Body of pancreas (tissue), 4 donors: ENCODE data around the gene NME8. TPM values are rescaled to one million over a fixed set of nuclear protein-coding genes. Genes with fewer than 3 reads are reported as not detected.
A peak's percentile ranks its signal among the peaks of the same experiment; 100 is the strongest.

ENCODE experiments used
- ATAC-seq: fragments of 150-250 bp; one replicate; pipeline ENCODE4 v1.9.1; 2016
- DNase-seq, 4 donors: peaks; one replicate each; pipeline ENCODE4 v3.0.0-alpha.2; 2019
- H3K27ac ChIP-seq, 4 donors: fragments of 200-600 bp; sonication (generic); 1 replicate in 3 of 4; 2 replicates in 1 of 4; pipeline versions ENCODE4 v1.5.1 to v1.6.1; 2016 to 2019; ENCODE audit warnings: mild to moderate bottlenecking in 1 of 4, mixed read lengths in 1 of 4, moderate library complexity in 1 of 4
- H3K27me3 ChIP-seq, 2 donors: fragments of 200-600 bp; sonication (generic); one replicate each; pipeline ENCODE4 v1.6.0; 2016; ENCODE audit warnings: mild to moderate bottlenecking in 1 of 2
- H3K36me3 ChIP-seq, 2 donors: fragments of 200-600 bp; sonication (generic); replicated peaks in 1 of 2; 2 replicates each; pipeline ENCODE4 v1.5.1; 2016; ENCODE audit warnings: low read depth in 2 of 2; ENCODE audit not compliant: insufficient read depth in 1 of 2
- H3K4me1 ChIP-seq: fragments of 200-600 bp; sonication (generic); one replicate; pipeline ENCODE4 v1.6.0; 2016
- H3K4me3 ChIP-seq, 2 donors: fragments of 200-600 bp; sonication (generic); 1 replicate in 1 of 2; 2 replicates in 1 of 2; pipeline ENCODE4 v1.5.1; 2016 to 2019
- H3K9me3 ChIP-seq, 3 donors: fragments of 200-600 bp; sonication (generic); 1 replicate in 2 of 3; 2 replicates in 1 of 3; pipeline ENCODE4 v1.5.1; 2016
- POLR2A ChIP-seq, 3 donors: fragments of 450-650 bp; IDR thresholded peaks; one replicate each; pipeline ENCODE4 v1.6.1; 2016; ENCODE audit warnings: antibody characterized with exemption in 3 of 3, mild to moderate bottlenecking in 2 of 3
- WGBS, 2 donors: methylation state at CpG; one replicate each; pipeline ENCODE4 v1.1.5; 2017; 5-methylcytosine and 5-hydroxymethylcytosine counted together
- intact Hi-C: fragments of 100-400 bp; cut with DNase I; formaldehyde crosslinking; loops from one replicate; pipeline ENCODE4 v1.15.1; 2023
- total RNA-seq, 2 donors: library from RNA; depleted of rRNA; stranded (reverse); fragments of >200 nt; gene quantifications; one replicate each; pipeline ENCODE4 v1.1.0, GENCODE V29; 2016
- TF ChIP-seq, protein P1 (sequence below), 7 experiments: fragments of 450-650 bp in 4 of 7; fragments of 200-600 bp in 3 of 7; sonication (generic) in 3 of 7; IDR thresholded peaks; one replicate each; pipeline ENCODE4 v1.5.1; 2016 to 2019; ENCODE audit warnings: antibody characterized with exemption in 7 of 7

NME8 gene
- total RNA-seq, 2 donors from 2014 or later: not detected

DNA sequence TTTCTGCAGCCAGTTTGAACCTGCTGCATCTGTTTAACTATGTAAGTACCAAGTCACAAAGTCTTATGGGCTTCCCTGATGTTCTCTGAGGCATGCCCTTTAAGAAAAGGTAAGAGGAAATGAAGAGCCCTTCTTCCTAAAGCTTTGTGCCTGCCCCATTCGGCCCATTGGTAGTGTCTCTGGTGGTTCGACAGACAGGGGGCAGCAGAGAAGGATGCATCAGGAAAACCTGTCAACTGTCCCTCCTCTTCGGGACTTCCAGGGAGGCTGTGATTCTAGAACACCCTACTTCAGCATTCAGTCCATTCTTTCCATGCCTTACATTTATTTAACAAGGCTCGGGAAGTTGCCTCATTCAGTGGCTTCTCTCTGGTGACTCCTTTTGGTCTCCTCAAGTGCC, 70.1 kb downstream of the NME8 start:
- Histone ChIP-seq H3K27ac (no peak overlapping the region), H3K36me3 (no peaks in the 10 kb centered on the region), H3K27me3 (peaks cover 0 to 3% of the 10 kb centered on the region in 2 donors), H3K4me1 (peaks cover 46% of the 10 kb centered on the region), H3K4me3 (no peak overlapping the region), H3K9me3 (no peaks in the 10 kb centered on the region)
- TF ChIP-seq POLR2A (IDR thresholded peaks at IDR 0.05): no peak
- TF ChIP-seq, protein P1, sequence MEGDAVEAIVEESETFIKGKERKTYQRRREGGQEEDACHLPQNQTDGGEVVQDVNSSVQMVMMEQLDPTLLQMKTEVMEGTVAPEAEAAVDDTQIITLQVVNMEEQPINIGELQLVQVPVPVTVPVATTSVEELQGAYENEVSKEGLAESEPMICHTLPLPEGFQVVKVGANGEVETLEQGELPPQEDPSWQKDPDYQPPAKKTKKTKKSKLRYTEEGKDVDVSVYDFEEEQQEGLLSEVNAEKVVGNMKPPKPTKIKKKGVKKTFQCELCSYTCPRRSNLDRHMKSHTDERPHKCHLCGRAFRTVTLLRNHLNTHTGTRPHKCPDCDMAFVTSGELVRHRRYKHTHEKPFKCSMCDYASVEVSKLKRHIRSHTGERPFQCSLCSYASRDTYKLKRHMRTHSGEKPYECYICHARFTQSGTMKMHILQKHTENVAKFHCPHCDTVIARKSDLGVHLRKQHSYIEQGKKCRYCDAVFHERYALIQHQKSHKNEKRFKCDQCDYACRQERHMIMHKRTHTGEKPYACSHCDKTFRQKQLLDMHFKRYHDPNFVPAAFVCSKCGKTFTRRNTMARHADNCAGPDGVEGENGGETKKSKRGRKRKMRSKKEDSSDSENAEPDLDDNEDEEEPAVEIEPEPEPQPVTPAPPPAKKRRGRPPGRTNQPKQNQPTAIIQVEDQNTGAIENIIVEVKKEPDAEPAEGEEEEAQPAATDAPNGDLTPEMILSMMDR (IDR thresholded peaks at IDR 0.05): no peak
- intact Hi-C loops: no loop called here
- DNase-seq (no peak), ATAC-seq (no peak)
- WGBS, 2 donors: 42 to 59% methylated on average over 4 of the region's 4 CpGs

DNA sequence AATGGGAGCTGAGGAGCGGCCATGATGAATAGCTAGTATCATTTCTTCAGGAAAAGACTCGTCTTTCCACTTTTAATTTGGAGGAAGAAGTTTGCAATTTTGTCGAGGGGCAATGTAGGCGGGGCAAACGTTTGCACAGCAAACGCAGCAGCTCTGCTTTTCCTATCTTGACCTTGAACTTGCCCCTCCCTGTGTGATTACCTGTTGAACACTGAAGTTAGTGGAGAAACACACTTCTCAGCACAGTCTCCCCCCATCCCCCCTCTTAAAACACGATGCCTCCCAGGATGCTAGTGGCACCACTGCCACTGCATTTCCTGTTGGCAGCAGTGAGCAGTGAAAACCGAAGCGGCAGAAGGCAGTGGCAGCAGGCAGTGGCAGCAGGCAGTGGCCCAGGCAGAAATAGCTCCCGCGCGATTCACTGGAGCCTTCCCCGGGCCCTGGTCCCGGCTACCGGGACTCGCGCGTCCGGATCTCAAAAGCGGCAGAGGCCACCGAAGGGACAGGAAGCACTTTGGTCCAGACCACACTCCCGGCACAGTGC, 72.0 kb downstream of the NME8 start, which contains the start of gene EPDR1:
Gene EPDR1 (plus strand): TSS at position 336 of the 544 bp plus-strand sequence. CDS start 300 bp downstream, outside the sequence.
- intact Hi-C loops: no loop called here
- 9 to 21% methylated on average over 9 to 22 of the region's 22 CpGs for WGBS, 2 donors
- peak within 1 kb of the TSS; percentile 91 to 96 (median 93) for H3K27ac ChIP-seq
- H3K36me3 ChIP-seq: no peaks in the 10 kb centered on the region
- H3K4me1 ChIP-seq: peaks cover 51% of the 10 kb centered on the region
- peak within 1 kb of the TSS; percentile 74 to 93 for H3K4me3 ChIP-seq
- H3K27me3 ChIP-seq: peaks cover 0 to 3% of the 10 kb centered on the region in 2 donors
- no peaks in the 10 kb centered on the region for H3K9me3 ChIP-seq
- TF ChIP-seq POLR2A (IDR thresholded peaks at IDR 0.05): peak; percentile 51 to 88 (median 87)
- TF ChIP-seq, protein P1 (IDR thresholded peaks at IDR 0.05): peak in 6 of 7 experiments; percentile 26 to 73 (median 58)
- ATAC-seq: peak; percentile 82
- peak; percentile 75 to 87 (median 84) for DNase-seq

DNA sequence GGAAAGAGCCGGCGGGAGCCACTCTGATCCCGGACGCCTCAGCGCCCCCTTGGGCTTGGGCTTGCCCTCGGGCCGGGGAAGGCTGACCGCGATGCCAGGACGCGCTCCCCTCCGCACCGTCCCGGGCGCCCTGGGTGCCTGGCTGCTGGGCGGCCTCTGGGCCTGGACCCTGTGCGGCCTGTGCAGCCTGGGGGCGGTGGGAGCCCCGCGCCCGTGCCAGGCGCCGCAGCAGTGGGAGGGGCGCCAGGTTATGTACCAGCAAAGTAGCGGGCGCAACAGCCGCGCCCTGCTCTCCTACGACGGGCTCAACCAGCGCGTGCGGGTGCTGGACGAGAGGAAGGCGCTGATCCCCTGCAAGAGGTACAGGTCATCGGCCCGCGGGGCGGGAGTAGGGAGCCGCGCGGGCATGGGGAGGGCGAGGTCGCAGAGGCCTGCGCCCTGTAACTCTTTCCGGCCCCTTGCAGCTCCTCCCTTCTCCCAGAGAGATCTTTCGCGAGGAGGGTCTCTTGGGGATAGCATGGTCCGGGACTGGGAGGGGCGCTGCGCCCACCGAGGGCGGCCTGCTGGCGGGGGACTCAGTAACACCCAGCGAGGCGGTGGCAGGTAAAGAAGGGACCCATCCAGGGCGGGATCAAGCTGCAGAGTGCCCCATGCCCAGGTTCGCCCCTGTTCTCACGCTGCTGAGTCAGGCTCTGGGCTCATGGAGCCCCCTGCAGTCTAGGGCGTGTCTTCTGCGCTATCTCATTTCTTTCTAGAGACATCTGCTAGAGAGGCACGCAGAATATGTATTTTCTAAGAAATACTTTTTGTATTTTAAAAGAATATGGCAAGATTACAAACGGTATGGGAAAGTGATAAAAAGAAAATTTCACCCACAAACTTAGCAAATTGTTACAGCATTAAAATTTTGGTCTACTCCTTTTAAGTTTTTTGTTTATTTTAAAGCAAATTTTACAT, 72.7 kb downstream of the NME8 start:
- TF ChIP-seq POLR2A (IDR thresholded peaks at IDR 0.05): peak in 2 of 3 donors; percentile 52 to 60
- TF ChIP-seq, protein P1 (IDR thresholded peaks at IDR 0.05): no peak
- peak; percentile 63 for ATAC-seq
- peak overlapping the region; percentile 91 to 96 (median 93) for H3K27ac ChIP-seq

DNA sequence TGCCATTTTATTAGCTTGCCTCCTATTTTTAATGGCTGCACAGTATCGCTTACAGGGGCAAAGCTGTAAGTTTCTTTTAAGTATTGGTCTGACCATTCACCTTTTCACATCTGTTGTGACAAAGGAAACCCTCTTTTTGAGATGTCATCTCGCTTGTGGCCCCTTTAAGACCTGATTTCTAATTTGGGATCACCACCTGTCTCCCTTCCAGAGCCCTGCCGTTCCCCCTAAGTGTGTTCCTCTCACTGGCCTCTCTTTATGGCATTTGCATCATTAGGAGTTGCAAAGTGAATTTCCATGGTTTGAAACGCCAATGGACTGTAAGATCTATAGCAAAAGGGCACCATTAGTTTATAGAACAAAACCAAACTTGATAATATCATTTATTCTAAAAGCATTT, 73.5 kb downstream of the NME8 start:
- intact Hi-C loops: no loop called here
- H3K36me3 ChIP-seq: no peaks in the 10 kb centered on the region
- no peak for ATAC-seq
- 50 to 64% methylated on average over 4 of the region's 4 CpGs for WGBS, 2 donors
- peaks cover 37% of the 10 kb centered on the region for H3K4me1 ChIP-seq
- H3K27ac ChIP-seq: no peak overlapping the region
- no peaks in the 10 kb centered on the region for H3K27me3 ChIP-seq
- no peak for DNase-seq
- no peaks in the 10 kb centered on the region for H3K9me3 ChIP-seq
- no peak overlapping the region for H3K4me3 ChIP-seq
- TF ChIP-seq POLR2A (IDR thresholded peaks at IDR 0.05): no peak
- TF ChIP-seq, protein P1 (IDR thresholded peaks at IDR 0.05): no peak

More for the DNA sequence above, 72.7 kb downstream of the NME8 start:
- Histone ChIP-seq H3K27me3 (no peaks in the 10 kb centered on the region), H3K4me3 (peak overlapping the region; percentile 74 to 93), H3K4me1 (peaks cover 44% of the 10 kb centered on the region), H3K9me3 (no peaks in the 10 kb centered on the region), H3K36me3 (no peaks in the 10 kb centered on the region)
- 1% methylated on average over 32 to 63 of the region's 63 CpGs for WGBS, 2 donors
- DNase-seq: peak; percentile 63 to 73 (median 68)
- intact Hi-C loops: no loop called here
